IMR-90 (cell line): ENCODE data around the gene TANGO6. TPM values are rescaled to one million over a fixed set of nuclear protein-coding genes. Genes with fewer than 3 reads are reported as not detected.

Experiments used
- ATAC-seq: fragments of 200-7000 bp; cut with Tn5 transposase; 2 replicates; pipeline ENCODE4 v1.9.1; 2020; ENCODE audit warnings: low read depth, mild to moderate bottlenecking, moderate library complexity
- BruUV-seq: library from RNA; stranded (reverse); fragments of 400-500 nt; replicated peaks from 2 replicates; lab custom pipeline; 2021; lab: Mats Ljungman, UMichigan
- CTCF ChIA-PET: fragments of 300-600 bp; formaldehyde crosslinking; extraction: SDS; loops from one replicate; lab custom pipeline; 2021; ENCODE audit warnings: antibody characterized with exemption; lab: Yijun Ruan, JAX
- POLR2A ChIA-PET: fragments of 300-600 bp; sonication (Branson Sonifier 250); formaldehyde crosslinking; loops from one replicate; lab custom pipeline; 2022; ENCODE audit warnings: antibody characterized with exemption; ENCODE audit not compliant: unreplicated experiment; lab: Charles Lee
- DNase-seq: peaks from one replicate; pipeline ENCODE4 v3.0.0; 2013
- H2AFZ ChIP-seq: replicated peaks from 2 replicates; pipeline ENCODE3; 2013; ENCODE audit warnings: low read length, mild to moderate bottlenecking; ENCODE audit not compliant: poor library complexity
- H2AK5ac ChIP-seq: 2 replicates; pipeline ENCODE4 v1.6.1; 2013; ENCODE audit warnings: low read depth, low read length, inconsistent platforms
- H2AK9ac ChIP-seq: replicated peaks from 2 replicates; pipeline ENCODE3; 2013; ENCODE audit warnings: mild to moderate bottlenecking, low read depth, low read length, moderate library complexity; ENCODE audit not compliant: poor library complexity
- H2BK120ac ChIP-seq: 2 replicates; pipeline ENCODE4 v1.6.1; 2013; ENCODE audit warnings: low read depth, low read length, inconsistent platforms
- H2BK15ac ChIP-seq: 3 replicates; pipeline ENCODE4 v1.6.1; 2013; ENCODE audit warnings: low read depth, low read length, inconsistent platforms
- H2BK20ac ChIP-seq: 2 replicates; pipeline ENCODE4 v1.6.1; 2013; ENCODE audit warnings: low read depth, mild to moderate bottlenecking, inconsistent platforms, low read length, moderate library complexity
- H2BK5ac ChIP-seq: 2 replicates; pipeline ENCODE4 v1.6.1; 2013; ENCODE audit warnings: mild to moderate bottlenecking, low read depth, low read length, inconsistent platforms; ENCODE audit not compliant: poor library complexity, severe bottlenecking
- H3K14ac ChIP-seq: replicated peaks from 2 replicates; pipeline ENCODE4 v1.6.1; 2013; ENCODE audit warnings: low read depth, low read length, inconsistent platforms
- H3K18ac ChIP-seq: 2 replicates; pipeline ENCODE4 v1.6.1; 2013; ENCODE audit warnings: low read depth, low read length, control low read depth
- H3K23ac ChIP-seq: 2 replicates; pipeline ENCODE4 v1.6.1; 2013; ENCODE audit warnings: low read depth, low read length, inconsistent platforms
- H3K27ac ChIP-seq: 2 replicates; pipeline ENCODE4 v1.5.1; 2013; ENCODE audit warnings: mild to moderate bottlenecking, control low read depth, low read length; ENCODE audit not compliant: insufficient read depth
- H3K27me3 ChIP-seq: 2 replicates; pipeline ENCODE4 v1.6.1; 2013; ENCODE audit warnings: low read length; ENCODE audit not compliant: control insufficient read depth, insufficient read depth
- H3K36me3 ChIP-seq: 2 replicates; pipeline ENCODE4 v1.6.1; 2013; ENCODE audit warnings: low read length, mixed read lengths; ENCODE audit not compliant: control insufficient read depth, insufficient read depth
- H3K4ac ChIP-seq: 2 replicates; pipeline ENCODE4 v1.6.1; 2013; ENCODE audit warnings: low read depth, low read length, inconsistent platforms
- H3K4me1 ChIP-seq: 2 replicates; pipeline ENCODE4 v1.6.1; 2013; ENCODE audit warnings: low read length, mixed read lengths; ENCODE audit not compliant: control insufficient read depth, insufficient read depth
- H3K4me2 ChIP-seq: 2 replicates; pipeline ENCODE4 v1.6.1; 2013; ENCODE audit warnings: low read depth, mild to moderate bottlenecking, control low read depth, low read length, moderate library complexity
- H3K4me3 ChIP-seq: 2 replicates; pipeline ENCODE4 v1.5.1; 2013; ENCODE audit warnings: low read depth, mild to moderate bottlenecking, control low read depth, low read length, moderate library complexity; ENCODE audit not compliant: insufficient read depth
- H3K56ac ChIP-seq: 2 replicates; pipeline ENCODE4 v1.6.1; 2013; ENCODE audit warnings: low read length, inconsistent platforms; ENCODE audit not compliant: insufficient read depth; ENCODE audit errors: extremely low read depth
- H3K79me1 ChIP-seq, 2 experiments: 2 replicates each; pipeline ENCODE4 v1.6.1; 2013; ENCODE audit warnings: low read length in 2 of 2, inconsistent platforms in 1 of 2, low read depth in 1 of 2
- H3K9ac ChIP-seq: 2 replicates; pipeline ENCODE4 v1.6.1; 2013; ENCODE audit warnings: low read depth, low read length, control low read depth
- H3K9me1 ChIP-seq: 2 replicates; pipeline ENCODE4 v1.6.1; 2013; ENCODE audit warnings: low read length, inconsistent platforms; ENCODE audit not compliant: insufficient read depth
- H3K9me3 ChIP-seq: 2 replicates; pipeline ENCODE4 v1.6.1; 2013; ENCODE audit warnings: low read length; ENCODE audit not compliant: control insufficient read depth, insufficient read depth
- H4K20me1 ChIP-seq: 2 replicates; pipeline ENCODE4 v1.6.1; 2013; ENCODE audit warnings: low read length, inconsistent platforms; ENCODE audit not compliant: insufficient read depth
- H4K5ac ChIP-seq: 2 replicates; pipeline ENCODE4 v1.6.1; 2013; ENCODE audit warnings: mild to moderate bottlenecking, low read depth, low read length, control low read depth
- H4K8ac ChIP-seq, 2 experiments: 2 replicates each; pipeline ENCODE4 v1.6.1; 2013; ENCODE audit warnings: low read depth in 2 of 2, low read length in 2 of 2, control low read depth in 1 of 2, inconsistent platforms in 1 of 2
- H4K91ac ChIP-seq: 2 replicates; pipeline ENCODE4 v1.6.1; 2013; ENCODE audit warnings: low read depth, low read length, inconsistent platforms; ENCODE audit not compliant: insufficient read depth
- CEBPB ChIP-seq: IDR thresholded peaks from 2 replicates; pipeline ENCODE4 v1.6.1; 2012; ENCODE audit warnings: low read depth, low read length, improper control_type of control experiment
- CHD1 ChIP-seq: IDR thresholded peaks from 2 replicates; pipeline ENCODE4 v1.6.1; 2012; ENCODE audit warnings: low read depth, low read length, improper control_type of control experiment
- ELK1 ChIP-seq: fragments of 150-350 bp; IDR thresholded peaks from 2 replicates; pipeline ENCODE4 v1.6.1; 2016; ENCODE audit warnings: low read depth, mild to moderate bottlenecking, low read length, moderate library complexity, borderline replicate concordance
- MAFK ChIP-seq: IDR thresholded peaks from 2 replicates; pipeline ENCODE4 v1.6.1; 2012; ENCODE audit warnings: low read depth, low read length, improper control_type of control experiment
- MAZ ChIP-seq: IDR thresholded peaks from 2 replicates; pipeline ENCODE4 v1.6.1; 2012; ENCODE audit warnings: low read depth, mild to moderate bottlenecking, low read length, improper control_type of control experiment, moderate library complexity, borderline replicate concordance
- POLR2A ChIP-seq: IDR thresholded peaks from 2 replicates; pipeline ENCODE4 v1.6.1; 2012; ENCODE audit warnings: mild to moderate bottlenecking, low read depth, low read length
- RFX5 ChIP-seq: IDR thresholded peaks from 2 replicates; pipeline ENCODE4 v1.8.0; 2012; ENCODE audit warnings: low read depth, mild to moderate bottlenecking, low read length, moderate library complexity
- SMC3 ChIP-seq: fragments of 150-350 bp; IDR thresholded peaks from 2 replicates; pipeline ENCODE4 v1.6.1; 2016; ENCODE audit warnings: low read depth, mild to moderate bottlenecking, antibody characterized with exemption, low read length, moderate library complexity
- WGBS, 2 experiments: methylation state at CpG; one replicate each; pipeline versions ENCODE4 v1.1.5 to v1.1.7; 2013; ENCODE audit warnings: missing lambda C conversion rate in 2 of 2; ENCODE audit not compliant: insufficient read length in 1 of 2; ENCODE audit errors: extremely low coverage in 2 of 2; 5-methylcytosine and 5-hydroxymethylcytosine counted together
- dilution Hi-C: fragments of 300-500 bp; cut with HindIII; formaldehyde crosslinking; loops from one replicate; pipeline ENCODE4 v1.14.3; 2018; ENCODE audit warnings: low sequenced_read_pairs; ENCODE audit not compliant: unreplicated experiment
- in situ Hi-C: fragments of 300-500 bp; cut with MboI; formaldehyde crosslinking; loops from 3 replicates; pipeline ENCODE4 v1.14.3; 2019; ENCODE audit warnings: low sequenced_read_pairs, inconsistent platforms, mixed read lengths
- intact Hi-C: fragments of 100-400 bp; cut with micrococcal nuclease; formaldehyde crosslinking; loops from 2 replicates; pipeline ENCODE4 v1.10.0; 2022
- polyA plus RNA-seq, 3 experiments: library from polyadenylated mRNA; depleted of rRNA; stranded (reverse); fragments of >200 nt; gene quantifications; 2 replicates each; pipeline ENCODE4 v1.2.3, GENCODE V29; 2012; ENCODE audit warnings: low replicate concordance in 1 of 3
- total RNA-seq: library from RNA; depleted of rRNA; stranded (reverse); fragments of >200 nt; gene quantifications from 2 replicates; pipeline ENCODE4 v1.2.3, GENCODE V29; 2012
- TF ChIP-seq, protein P1 (sequence below): fragments of 150-350 bp; IDR thresholded peaks from 2 replicates; pipeline ENCODE4 v1.6.1; 2017; ENCODE audit warnings: mild to moderate bottlenecking, antibody characterized with exemption, low read length, low read depth

The TANGO6 gene
- total and polyA plus RNA-seq, 2 of the 4 experiments (the other 2 are of a cell fraction), result 6.7 to 22.4 TPM

DNA sequence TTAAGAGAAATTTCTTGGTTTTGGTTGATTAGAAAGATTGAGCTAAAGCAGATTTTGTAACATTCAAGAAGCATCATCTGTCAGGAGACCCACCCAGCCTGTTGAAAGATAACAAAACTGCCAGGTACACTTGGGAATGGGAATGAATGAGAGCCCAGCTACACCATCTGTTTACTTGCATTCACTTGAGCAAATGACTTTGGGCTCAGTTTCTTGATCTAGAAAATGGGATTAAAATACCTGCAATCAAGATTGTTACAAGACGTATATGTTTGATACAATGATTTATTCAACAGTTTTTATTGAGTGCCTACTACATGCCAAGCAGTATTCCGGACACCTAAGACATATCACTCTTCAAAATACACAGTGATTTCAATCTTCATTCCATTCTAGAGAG lies 185.8 kb downstream of the TANGO6 start:
- H3K23ac ChIP-seq, result no peak overlapping the region
- no peak overlapping the region for H3K4me2 ChIP-seq
- TF ChIP-seq, protein P1, sequence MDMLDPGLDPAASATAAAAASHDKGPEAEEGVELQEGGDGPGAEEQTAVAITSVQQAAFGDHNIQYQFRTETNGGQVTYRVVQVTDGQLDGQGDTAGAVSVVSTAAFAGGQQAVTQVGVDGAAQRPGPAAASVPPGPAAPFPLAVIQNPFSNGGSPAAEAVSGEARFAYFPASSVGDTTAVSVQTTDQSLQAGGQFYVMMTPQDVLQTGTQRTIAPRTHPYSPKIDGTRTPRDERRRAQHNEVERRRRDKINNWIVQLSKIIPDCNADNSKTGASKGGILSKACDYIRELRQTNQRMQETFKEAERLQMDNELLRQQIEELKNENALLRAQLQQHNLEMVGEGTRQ, result no peak
- TF ChIP-seq CEBPB (no peak), CHD1 (no peak), ELK1 (no peak), RFX5 (no peak), SMC3 (no peak), MAFK (no peak), MAZ (no peak), POLR2A (no peak)
- no peak overlapping the region for H2BK5ac ChIP-seq
- ChIA-PET CTCF (interaction anchor here (0.6 kb wide), 1 partner anchor 8 kb away, joined by 3 read pairs; no protein-coding TSS in a partner anchor), POLR2A (no interaction called here)
- no peaks in the 10 kb centered on the region for H4K20me1 ChIP-seq
- H2AK5ac ChIP-seq, result no peak overlapping the region
- no peak overlapping the region for H4K91ac ChIP-seq
- H3K56ac ChIP-seq, result no peak overlapping the region
- H2AK9ac ChIP-seq, result no peak overlapping the region
- dilution Hi-C loops, result no loop called here
- no peak overlapping the region for H2BK15ac ChIP-seq
- H4K5ac ChIP-seq, result no peak overlapping the region
- H3K4me1 ChIP-seq, result 0 out of 2 replicates have a peak, but pooled peaks cover 1% of the 10 kb centered on the region
- H3K14ac ChIP-seq, result no peak overlapping the region
- BruUV-seq, result no TSS peak
- intact Hi-C loops, result no loop called here
- no peak overlapping the region for H3K9ac ChIP-seq
- no peak overlapping the region for H2BK20ac ChIP-seq
- no peak overlapping the region for H2AFZ ChIP-seq
- no peak overlapping the region for H3K4me3 ChIP-seq
- no peaks in the 10 kb centered on the region for H3K27me3 ChIP-seq
- no peak overlapping the region for H2BK120ac ChIP-seq
- no CpG with 5 or more reads among the region's 2 CpGs for WGBS, 2 experiments
- no peak overlapping the region for H3K4ac ChIP-seq
- 0 out of 2 replicates have a peak, but pooled peaks cover 3% of the 10 kb centered on the region for H3K36me3 ChIP-seq
- H4K8ac ChIP-seq, result no peak overlapping the region
- H3K79me1 ChIP-seq, result no peaks in the 10 kb centered on the region
- DNase-seq (no peak), ATAC-seq (no peak)
- no peaks in the 10 kb centered on the region for H3K9me3 ChIP-seq
- H3K27ac ChIP-seq, result no peak overlapping the region
- H3K18ac ChIP-seq, result no peak overlapping the region
- H3K9me1 ChIP-seq, result peaks cover 6% of the 10 kb centered on the region; the same call in 1 of the 2 replicates
- in situ Hi-C loops, result no loop called here
